Medulla oblongata (tissue), 1 donor: ENCODE measurements around the gene ANKRD39.

Experiments used
- DNase-seq: peaks from one replicate; pipeline ENCODE4 v3.0.0-alpha.2; 2015; ENCODE audit errors: extremely low spot score

Gene ANKRD39

DNA sequence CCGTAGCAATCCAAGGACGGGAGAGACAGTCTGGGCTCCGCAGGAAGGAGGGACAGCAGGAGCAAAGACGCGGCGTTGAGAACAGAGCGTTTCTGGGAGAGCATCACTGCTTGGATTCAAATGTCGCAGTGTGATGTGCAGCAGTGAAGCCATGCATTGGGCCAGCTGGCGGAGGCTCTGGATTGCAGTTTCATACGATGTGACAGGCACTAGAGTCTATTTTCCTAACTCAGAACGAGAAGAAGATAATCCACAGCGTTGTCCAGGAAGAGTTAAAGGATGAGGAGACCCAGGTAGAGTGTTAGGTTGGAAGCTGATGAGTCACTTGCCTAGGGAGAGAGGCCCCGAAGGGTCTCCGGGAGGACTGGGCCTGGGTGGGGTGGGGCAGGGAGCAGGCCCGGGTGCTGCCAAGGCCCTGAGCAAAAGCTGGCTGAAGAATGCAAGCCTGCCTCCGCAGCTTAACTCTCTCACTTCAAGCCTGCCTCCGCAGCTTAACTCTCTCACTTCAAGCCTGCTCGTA is 29.7 kb upstream of the ANKRD39 start:
- DNase-seq = peak; percentile 68

GRCh38 chr2:96885432-96886347 is 27.9 kb upstream of the ANKRD39 start:
- DNase-seq = no peak

- DNase-seq = no peak
Observed at GRCh38 chr2:96884299-96885094, 26.7 kb upstream of the ANKRD39 start.

GRCh38 chr2:96883306-96883705 is 25.5 kb upstream of the ANKRD39 start:
- no peak for DNase-seq

GRCh38 chr2:96882906-96883305 is 25.1 kb upstream of the ANKRD39 start:
- no peak for DNase-seq

GRCh38 chr2:96882230-96882629 is 24.4 kb upstream of the ANKRD39 start:
- no peak for DNase-seq

DNA sequence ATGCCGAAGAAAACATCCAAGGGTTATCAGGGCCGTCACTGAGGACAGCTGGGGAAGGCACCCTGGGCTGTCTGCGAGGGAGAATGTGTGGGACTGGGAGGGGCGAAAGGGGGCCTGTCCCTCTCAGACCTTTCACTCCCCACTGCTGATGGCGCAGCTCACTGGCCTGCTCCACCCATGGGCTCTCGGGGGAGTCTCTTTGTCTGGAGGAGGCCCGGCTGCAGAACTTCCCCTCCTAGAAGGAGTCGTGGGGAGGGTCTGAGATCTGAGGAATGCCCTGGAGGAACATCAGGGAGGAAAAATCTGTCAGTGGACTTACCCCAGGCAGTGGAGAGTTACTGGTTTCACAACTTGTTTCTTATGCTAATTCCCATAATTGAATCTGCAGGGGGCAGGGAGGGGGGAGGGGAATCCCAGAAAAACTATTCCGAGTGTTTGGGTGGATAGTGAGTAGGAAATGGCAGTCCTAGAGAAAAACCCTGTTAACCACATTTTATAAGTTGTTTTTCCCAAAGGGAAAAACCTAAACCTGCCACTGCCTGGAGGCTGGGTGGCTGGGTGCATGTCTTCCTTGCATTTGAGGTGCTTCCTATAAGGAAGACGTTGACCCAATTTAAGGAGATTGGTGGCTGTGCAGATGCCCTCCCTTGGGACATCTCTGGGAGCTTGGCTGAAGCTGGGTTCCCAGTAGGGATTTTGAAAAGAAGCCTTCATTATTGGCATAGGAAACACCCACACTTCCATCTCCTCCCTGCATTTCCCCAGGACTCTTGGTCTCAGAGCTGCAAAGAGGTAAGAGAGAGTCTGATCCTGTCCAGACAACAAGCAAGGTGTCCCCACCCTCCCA is 23.8 kb upstream of the ANKRD39 start:
- no peak for DNase-seq

GRCh38 chr2:96880891-96881273 is 23.1 kb upstream of the ANKRD39 start:
- no peak for DNase-seq

- DNase-seq = no peak
Observed at GRCh38 chr2:96879545-96880040, 21.8 kb upstream of the ANKRD39 start.

DNA sequence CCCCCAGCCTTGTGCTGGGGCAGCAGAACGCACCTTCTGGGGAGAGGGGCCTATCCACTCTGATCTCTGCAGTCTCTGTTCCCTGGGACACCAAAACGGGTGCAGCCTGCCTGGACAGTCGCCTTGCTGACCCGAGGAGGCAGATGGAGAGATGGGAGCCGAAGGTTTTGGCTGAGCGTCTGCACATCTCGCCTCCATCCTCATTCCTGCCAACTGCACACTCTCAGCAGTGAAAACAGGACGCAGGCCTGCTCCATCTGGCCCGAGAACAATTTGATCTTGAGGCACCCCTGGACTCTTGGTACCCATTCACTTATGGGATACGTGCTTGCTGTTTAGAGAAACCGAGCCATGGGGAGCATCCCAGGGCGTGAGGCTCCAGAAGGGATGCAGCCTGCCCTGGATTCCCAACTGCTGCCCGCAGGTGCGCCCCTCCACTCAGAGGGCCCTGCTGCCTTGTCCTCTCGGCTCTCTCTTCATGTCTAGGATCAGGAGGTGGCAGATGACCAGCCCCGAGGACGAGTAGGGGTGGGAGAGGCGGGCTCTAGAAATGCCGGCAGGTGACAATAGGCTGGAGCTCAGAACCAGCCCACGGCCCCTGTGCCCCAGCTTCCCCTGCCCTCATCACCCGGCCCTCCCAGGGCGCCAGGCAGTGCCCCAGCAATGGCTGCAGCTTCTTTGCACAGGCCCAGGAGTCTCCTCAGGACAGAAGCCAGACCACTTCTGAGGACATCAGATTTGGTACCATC is 21.2 kb upstream of the ANKRD39 start:
- DNase-seq = no peak

DNA sequence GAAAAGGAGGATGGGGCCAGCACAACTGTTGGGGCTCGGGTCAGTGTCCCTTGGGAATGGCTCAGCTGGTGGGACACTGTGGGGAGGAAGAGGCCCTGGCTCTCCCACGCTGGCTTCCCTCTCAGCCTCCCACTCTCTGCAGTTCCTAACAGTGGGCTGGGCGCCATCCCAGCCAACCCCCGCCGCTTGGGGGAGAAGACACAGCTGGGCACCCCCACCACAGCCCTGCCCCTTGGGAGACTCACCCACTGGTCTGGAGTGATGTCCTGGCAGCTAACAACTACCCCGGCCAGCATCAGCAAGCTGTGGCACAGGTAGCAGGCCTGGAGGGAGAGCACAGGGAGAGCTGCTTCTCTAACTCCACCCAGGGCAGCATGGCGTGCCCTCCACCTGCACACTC is 20.4 kb upstream of the ANKRD39 start:
- no peak for DNase-seq

DNA sequence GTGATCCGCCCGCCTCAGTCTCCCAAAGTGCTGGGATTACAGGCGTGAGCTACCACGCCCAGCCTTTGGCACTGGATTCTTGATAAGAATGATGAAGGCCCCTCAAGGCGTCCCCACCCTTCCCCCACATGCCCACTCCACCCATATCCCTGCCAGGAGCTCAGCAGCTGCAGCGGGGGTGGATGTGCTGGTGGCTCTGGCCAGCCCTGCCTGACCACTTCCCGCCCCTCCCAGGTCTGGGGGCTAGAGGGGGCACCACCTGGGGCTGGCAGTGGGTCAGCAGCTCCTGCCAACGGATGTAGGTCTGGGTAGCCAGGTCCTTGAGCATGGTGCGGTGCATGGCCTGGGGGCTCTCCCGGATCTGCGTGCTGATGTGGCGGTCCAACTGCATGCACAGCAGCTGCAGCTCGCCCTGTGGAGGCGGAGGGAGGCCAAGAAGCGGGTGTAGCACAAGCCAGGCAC is 19.8 kb upstream of the ANKRD39 start:
- no peak for DNase-seq

DNA sequence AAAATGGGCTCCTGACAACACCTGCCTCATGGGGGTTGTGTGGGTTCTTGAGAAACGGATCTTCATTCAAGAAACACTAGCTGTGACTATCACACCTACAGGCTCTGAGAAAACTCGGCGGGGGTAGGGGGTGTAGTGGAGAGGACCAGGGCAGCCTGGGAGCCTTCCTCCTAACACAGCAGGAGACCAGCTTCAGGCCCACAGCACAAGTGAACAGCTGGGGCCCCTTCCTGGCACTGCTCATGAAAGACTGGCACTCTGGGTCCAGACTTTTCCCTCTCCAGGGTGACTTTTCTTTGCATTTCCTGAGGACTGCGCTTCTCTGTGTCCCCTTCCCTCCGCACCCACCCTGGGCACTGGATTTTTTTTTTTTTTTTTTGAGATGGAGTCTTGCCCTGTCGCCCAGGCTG is 19.2 kb upstream of the ANKRD39 start:
- DNase-seq = no peak

DNA sequence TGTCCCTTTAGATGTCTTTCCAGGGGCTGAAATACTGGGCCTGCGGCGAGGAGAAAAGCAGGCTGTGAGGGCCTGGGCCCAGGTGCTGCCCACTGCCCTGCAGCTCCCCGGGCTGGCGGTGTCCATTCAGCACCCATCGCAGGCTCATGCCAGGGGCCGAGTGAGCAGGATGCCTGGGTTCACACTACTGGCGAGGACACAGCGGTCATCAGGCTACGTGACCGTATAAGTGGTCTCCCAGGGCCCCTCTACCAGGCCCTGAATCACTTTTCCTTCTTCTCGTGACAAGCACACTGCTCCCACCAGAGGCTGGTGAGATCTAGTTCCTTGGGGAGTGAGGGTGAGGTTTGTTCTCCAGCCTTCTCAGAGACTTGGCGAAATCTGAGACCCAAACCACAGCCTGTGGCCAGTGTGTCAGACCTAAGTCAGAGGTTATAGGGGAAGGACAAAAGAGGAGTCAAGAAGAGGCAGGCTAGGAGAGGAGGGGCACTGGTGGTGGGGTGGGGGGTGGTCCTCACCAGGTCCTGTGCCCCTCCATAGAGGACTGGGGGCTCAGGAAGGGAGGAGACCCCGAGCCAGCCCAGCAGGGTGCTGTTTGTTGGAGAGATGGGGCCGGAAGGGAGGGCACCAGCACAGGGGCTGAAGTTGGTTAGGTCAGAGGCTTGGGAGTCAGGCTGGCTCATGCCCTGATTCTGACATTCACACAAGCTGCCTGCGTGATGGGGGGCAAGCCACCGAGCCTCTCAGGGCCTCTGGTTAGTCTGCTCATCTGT is 18.6 kb upstream of the ANKRD39 start:
- no peak for DNase-seq

- peak; percentile 81 for DNase-seq
Observed at GRCh38 chr2:96875498-96876268, 17.9 kb upstream of the ANKRD39 start.

DNA sequence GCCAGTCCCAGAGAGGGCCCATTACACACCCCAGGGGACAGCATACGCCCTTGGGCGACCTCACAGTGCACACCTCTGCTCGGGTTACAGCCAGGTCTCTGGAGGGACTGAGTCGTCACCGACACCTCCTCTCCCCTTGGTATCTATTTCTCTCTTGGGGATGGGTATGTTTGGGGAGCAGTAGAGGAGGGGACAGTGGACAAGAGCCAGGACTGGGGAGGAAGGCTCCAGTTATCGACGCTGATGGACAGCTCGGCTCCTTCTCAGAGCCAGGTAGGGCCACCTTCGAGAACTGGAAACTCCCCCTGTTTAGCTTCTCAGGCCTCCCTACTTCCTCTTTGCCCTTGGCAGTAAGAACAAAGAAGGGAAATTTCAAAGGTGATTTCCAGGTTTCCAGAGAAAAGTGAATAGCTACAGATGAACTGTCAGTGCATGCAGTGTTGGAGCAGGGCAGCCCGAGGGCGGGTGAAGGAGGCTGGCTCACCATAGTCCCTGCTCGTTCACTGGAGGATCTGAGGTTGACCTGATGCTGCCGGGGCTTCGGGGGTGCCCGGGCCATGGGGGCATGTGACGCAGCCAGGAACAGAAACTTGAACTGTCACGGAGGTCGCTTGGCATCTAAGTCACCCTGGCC is 16.5 kb upstream of the ANKRD39 start:
- no peak for DNase-seq

- peak; percentile 73 for DNase-seq
Observed at GRCh38 chr2:96873651-96874096, 15.9 kb upstream of the ANKRD39 start.

- no peak for DNase-seq
Observed at GRCh38 chr2:96872591-96873349, 15.0 kb upstream of the ANKRD39 start.
